IPS-NIHi11 (cell line): ENCODE data around the gene SLC22A1.
"Not testable (repeated sequence)": the region's sequence is repeated elsewhere in the genome, so short reads cannot be mapped to it uniquely, and the experiment has no call there.

Experiments
- DNase-seq: peaks from one replicate; pipeline ENCODE4 v3.0.0; 2012; ENCODE audit warnings: mixed read lengths, low spot score

The SLC22A1 gene

DNA sequence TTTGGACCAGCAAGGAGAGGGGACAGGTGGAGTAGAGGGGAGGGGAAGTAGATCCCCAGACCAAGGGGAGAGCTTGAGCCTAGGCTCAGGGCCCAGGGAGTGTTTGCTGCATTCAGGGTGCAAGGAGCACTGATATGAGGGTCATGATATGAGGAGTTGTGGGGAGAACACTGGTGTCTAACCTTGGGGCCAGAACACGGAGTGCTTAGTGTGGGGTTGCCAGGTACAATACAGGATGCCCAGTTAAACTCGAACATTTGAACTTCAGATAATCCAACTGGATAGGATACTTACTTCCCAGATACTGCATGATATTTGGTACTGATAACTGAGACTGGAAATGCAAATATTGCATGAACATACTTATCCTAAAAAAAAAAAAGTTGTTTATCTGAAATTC lies 2.4 kb downstream of the SLC22A1 start:
- DNase-seq = no peak

DNA sequence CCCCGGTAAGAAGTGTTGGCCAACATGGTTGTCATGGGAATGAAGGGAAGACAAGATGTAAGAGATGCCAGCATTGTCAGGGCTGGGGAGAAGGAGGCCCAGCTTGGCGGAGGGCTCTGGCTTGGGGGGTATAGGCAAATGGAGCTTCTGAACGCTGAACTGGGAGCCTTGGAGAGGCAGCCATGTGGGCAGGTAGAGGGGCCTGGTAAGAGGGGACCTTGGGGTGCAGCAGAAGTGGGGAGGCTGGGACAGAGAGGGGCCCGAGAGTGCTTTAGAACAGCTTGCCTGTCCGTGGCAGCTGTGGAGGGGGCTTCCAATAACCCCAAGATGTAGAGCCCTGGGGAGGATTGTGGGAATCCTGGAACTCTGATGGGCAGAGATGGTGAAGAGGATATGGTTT lies 3.0 kb downstream of the SLC22A1 start:
- no peak for DNase-seq

DNA sequence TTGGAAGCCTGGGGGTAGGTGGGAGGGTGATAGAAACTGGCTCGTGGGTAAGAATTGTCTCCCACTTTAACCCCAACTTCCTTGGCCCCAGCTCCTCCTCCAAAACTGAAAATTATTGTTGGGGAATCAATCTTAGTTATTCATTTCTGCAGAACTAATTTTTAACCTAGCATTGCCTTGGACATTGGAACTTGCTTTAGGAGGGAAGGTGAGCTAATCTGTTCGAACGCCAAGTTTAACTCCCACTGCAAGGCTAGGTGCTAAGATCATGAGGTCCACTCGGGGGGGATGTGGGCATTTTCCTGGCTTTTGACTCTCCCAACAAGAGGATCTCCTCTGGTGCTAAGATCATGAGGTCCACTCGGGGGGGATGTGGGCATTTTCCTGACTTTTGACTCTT lies 3.5 kb downstream of the SLC22A1 start:
- DNase-seq = not testable (repeated sequence)

DNA sequence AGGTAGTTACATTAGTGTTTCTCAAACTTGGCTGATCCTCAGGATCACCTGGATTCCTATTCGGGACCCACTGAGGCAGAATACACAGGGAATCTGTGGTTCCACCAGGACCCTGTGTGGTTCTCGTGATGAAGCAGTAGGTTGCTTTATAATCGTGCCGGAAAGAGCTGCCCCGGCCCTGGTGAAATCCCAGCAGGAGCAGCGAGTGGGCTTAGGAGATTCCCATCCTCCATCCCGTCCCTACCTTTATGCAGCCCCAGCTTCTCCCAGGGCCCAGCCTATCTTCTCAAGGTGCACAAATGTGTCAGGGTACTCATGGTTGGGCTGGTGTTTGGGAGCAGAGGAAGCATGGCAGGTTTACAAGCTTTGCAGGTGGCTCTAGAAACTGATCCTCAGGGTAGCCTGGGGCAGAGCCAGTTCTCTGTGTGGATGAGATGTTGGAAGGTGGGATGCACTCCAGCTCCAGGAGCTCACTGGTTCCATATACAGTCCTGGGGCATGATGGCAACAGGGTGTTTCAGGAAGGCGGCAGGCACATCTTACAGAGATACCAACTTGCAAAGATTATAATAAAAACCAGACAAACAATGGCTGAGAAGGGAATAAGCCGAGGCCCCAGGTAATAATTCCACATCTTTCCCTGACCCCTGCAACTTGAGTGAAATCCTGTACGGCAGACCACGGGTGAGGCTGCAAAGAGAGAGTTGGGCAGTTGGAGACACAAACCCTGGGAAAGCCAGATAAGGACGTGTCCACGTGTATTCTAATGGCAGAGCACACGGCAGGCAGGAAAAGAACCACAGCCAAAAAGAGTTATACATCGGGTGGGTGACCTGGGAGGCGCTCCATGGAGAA lies 5.9 kb downstream of the SLC22A1 start:
- DNase-seq = no peak

DNA sequence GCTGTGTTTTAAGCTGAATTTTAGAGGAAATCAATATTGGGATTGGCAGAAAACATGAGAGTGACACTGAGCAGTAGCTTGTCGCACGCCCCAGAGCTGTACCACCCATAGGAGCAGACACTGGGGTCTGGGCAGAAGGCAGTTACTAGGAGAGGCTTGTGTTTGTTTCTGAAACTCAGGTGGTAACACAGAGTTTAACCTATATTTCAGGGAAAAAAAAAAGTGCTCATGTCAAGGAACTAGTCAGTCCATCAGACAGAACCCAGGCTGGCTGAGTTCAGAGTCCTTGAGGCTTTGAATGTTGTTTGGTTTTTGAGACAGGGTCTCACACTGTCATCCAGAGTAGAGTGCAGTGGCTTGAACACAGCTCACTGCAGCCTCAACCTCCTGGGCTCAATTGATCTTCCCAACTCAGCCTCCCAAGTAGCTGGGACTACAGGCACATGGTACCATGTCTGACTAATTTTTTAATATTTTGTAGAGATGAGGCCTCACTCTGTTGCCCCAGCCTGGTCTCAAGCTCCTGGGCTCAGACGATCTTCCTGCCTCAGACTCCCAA lies 6.6 kb downstream of the SLC22A1 start:
- DNase-seq = no peak

DNA sequence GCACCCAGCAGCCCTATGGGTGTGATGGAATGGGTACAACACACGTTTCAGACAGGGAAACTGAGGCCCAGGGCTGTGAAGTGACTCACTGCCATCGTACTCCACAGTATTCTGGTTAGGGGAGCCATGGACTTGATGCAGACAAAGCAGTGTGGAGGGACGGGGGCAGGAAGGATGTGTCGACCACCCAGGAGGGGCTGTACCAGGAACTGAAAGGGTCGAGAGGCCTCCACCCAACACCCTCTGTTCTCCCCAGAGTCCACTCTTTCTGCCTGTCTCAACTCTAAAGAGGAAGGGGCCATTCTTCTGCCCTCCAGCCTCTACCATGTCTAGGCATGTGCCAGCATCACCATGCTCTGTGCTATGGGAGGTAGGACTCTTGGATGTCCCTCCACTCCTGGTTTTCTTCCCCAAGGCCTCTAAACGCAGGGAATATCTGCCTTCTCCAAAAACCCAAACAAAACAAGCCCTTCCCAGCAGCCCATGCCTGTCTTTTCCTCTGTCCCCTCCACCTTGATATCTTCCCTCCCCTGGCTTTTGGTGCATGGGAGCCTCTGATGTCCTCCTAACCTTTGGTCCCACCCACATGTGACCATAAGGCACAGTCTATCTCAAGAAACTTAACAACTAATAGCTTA lies 7.4 kb downstream of the SLC22A1 start:
- DNase-seq = no peak

DNA sequence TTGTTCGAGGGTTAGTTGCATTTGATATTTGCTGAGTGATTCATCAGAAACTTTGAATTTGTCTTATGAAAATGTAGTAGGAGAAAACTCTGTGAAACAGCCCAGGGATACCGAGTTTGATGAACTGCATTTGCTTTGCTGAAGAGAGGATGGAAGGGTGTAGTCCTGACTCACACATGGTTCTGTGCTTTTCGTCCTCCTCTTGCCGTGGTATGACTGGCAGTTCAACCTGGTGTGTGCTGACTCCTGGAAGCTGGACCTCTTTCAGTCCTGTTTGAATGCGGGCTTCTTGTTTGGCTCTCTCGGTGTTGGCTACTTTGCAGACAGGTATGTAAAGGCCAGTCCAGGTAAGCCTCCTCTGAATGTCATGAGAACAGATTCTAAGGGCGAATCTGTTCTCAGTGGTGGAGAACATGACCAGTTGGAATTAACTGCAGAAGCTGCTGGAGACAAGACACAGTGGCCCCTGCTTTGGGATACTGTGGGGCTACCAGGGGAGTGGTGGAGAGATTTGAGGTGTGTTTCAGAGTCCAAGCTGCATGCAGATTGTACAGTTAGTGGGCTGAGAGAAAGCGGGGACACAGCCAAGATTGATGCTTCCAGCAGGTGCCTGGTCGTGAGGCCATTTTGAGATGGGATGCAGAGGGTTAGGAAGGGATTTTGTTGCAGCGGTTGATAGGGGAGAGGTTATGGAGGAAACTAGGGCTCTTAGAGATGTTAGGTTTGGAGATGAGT lies 8.4 kb downstream of the SLC22A1 start:
- no peak for DNase-seq

DNA sequence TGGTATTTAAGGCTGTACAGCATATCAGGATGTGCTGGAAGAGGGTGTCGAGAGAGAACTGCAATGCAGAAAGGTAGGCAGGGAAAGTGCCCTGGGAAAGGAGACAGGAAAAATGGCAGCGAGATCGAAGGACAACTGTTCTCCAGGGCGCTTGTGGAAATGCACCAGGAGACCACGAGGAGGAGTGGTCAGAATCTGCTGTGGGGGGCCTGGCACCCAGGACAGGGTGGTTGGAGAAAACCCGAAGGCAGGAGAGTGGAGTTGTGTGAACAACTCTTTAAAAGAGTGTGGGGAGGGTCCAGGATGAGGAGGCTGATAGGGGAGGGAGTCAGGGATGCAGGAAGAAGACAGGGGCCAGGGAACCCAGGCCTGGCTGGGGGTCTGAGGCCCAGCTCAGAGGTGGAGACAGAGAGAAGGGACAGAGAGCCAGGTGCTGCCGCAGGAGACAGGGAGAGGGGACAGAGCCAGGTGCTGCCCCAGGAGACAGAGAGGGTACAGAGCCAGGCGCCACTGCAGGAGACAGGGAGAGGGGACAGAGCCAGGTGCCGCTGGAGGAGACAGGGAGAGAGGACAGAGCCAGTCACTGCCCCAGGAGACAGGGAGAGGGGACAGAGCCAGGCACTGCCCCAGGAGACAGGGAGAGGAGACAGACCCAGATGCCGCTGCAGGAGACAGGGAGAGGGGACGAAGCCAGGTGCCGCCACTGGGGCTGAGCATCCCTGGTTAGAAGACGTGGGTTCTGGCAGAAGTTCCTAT lies 9.3 kb downstream of the SLC22A1 start:
- no peak for DNase-seq

DNA sequence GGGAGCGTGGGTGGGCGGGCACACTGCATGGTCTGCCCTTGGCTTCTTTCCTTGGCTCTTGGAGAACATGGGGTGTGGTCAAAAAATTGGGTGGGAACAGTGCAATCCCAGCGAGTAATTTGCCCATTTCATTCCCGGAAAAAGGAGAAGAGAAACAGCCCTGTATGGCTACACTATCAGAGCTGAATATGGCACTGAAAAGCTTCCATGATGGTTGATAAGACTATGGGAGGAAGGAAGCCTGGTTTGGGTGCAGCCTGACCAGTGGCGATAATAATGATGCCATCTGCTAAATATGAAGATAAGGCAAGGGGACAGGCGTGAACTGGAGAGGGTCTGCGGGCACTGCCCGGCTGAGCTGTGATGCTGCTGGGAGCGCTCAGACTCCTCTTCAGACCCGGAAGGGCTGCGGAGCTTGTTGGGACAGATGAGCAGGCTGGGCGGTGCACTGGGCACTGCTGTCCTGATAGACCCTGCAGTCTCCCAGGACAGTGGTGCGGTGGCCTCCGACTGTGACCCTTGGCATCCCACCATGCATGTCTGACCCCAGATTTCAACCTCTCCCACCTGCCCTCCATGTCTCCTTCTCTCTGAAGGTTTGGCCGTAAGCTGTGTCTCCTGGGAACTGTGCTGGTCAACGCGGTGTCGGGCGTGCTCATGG lies 10.2 kb downstream of the SLC22A1 start:
- no peak for DNase-seq

DNA sequence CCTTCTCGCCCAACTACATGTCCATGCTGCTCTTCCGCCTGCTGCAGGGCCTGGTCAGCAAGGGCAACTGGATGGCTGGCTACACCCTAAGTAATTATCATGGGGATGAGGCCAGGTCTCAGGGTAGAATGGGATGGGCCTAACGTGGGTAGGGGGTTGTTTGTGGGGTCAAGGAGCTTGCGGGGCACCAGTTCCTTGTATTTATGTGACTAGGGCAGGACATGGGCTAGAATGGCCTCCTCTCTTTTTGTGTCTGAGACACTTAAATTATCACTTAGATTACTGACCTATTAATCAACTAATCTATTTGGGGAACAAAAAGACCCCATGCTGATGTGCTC lies 10.7 kb downstream of the SLC22A1 start:
- no peak for DNase-seq

DNA sequence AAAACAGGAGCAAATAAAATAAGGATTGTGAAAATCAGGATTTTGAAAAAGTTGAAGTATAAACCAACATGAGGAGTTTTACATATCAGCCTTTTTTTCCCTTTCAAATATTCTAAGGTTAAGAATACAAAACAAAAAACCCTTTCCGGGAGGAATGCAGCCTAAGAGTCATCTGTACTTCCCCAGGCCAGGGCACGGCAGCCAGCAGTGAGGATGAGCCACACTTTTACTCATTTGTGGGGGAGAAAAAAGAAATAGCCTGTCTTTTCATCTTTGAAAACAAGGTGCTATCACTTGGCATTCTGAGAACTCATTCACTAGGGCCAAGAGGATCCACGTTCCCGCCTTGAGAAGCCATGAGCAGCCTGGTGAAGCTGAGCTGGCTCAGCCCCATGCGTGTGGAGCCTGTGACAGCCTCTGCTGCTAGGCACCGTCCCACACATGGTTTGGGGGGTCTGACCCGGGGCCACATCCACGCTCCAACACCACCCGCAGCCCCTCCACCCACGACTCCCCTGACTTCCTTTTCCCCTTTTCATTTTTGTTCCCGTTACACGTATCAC lies 11.2 kb downstream of the SLC22A1 start:
- DNase-seq = no peak

DNA sequence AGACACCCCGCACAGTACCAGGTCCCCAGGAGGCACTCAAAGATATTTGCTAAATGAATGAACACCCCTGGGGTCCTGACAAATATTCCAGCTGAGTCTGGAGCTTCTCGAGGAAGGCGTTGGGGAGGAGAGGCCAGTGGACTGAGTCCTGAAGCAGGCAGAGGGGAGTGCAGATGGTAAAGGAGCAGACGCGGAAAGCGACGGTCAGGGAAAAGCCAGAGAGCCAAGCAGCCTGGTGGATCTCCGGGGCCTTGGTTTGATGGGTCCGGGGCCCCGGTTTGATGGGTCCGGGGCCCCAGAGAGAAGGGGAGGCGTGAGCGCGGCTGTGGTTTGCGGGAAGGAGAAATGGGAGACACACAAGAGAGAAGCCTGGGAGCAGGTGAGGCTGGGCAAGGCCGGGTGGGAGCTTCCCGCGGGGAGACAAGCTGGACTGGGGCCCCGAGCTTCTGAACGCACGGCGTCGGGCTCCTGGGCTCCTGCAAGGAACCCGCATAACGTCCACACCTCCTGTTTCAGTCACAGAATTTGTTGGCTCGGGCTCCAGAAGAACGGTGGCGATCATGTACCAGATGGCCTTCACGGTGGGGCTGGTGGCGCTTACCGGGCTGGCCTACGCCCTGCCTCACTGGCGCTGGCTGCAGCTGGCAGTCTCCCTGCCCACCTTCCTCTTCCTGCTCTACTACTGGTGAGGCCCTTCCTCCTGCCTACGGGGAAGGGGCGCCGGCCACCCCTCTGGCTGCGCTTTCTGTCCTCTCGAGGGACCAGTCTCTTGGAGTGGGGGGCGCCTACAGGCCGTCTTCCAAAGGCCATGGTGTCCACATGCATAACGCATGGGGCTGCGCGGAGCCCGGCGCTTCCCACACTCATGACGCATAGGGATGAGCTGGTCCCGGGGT lies 12.1 kb downstream of the SLC22A1 start:
- DNase-seq = no peak

DNA sequence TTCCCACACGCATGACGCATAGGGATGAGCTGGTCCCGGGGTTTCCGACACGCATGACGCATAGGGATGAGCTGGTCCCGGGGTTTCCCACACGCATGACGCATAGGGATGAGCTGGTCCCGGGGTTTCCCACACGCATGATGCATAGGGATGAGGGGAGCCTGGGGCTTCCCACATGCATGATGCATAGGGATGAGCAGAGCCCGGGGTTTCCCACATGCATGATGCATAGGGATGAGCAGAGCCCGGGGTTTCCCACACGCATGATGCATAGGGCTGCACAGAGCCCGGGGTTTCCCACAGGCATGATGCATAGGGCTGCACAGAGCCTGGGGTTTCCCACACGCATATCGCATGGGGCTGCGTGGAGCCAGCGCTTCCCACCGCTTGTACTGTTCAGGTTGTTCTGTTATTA lies 12.7 kb downstream of the SLC22A1 start:
- not testable (repeated sequence) for DNase-seq

DNA sequence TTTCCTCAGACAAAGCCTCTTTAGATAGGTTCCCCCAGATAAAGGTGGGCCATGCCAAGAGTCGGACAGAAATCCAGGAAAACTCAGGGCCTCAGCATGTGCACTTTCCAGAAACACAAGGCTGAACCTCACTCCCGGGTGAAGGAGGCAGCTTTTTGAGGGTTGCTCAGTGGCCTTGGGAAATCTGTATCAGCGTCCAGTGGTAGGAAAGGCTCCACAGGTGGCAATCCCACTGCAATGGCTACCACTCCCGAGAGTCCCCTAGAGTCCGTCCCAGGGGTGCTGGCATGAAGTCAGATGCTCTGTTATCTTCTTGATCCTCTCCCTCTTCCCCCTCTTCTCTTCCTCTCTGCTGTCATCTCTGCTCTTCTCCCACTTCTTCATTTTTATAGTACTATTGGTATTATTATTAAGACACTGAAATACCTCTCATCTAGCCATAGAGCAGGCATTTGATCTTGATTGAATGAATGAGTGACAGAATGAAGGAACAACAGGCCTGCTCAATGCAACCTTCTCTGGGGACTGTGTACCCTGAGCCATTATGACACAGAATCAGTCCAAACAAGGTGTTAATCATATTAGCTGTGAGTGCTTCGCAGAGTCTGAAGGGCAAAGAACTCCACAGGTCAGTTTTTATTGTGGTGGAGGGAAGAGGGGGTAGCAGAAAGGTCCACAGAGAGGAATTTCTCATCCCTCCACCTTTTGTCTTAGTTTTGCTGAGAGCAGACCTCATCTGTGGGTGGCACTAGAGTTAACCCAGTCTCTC lies 13.3 kb downstream of the SLC22A1 start:
- DNase-seq = no peak

DNA sequence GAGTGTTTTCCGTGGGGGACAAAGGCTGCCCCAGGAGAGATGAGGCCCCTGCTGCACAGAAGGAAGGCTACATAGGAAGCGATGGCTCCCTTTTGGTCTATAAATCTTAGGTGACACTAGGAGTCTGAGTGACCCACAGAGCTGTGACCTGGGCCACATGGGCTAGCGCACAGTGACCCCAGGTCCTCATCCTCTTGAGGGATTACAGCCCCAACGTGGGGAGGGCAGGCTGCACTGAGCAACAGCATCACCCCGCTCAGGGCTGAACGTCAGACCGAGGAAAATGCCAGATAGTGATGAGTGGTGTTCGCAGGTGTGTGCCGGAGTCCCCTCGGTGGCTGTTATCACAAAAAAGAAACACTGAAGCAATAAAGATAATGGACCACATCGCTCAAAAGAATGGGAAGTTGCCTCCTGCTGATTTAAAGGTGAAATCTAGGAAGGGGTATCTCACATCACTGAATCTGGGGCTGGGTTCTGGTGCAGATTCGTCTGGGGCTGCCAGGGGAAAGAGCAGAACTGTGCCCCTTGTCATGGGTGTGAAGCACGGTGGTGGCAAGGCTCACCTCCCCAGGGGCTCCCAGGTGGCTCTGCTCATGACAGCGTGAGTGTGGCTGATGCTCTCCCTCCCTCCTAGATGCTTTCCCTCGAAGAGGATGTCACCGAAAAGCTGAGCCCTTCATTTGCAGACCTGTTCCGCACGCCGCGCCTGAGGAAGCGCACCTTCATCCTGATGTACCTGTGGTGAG lies 14.5 kb downstream of the SLC22A1 start:
- DNase-seq = no peak

DNA sequence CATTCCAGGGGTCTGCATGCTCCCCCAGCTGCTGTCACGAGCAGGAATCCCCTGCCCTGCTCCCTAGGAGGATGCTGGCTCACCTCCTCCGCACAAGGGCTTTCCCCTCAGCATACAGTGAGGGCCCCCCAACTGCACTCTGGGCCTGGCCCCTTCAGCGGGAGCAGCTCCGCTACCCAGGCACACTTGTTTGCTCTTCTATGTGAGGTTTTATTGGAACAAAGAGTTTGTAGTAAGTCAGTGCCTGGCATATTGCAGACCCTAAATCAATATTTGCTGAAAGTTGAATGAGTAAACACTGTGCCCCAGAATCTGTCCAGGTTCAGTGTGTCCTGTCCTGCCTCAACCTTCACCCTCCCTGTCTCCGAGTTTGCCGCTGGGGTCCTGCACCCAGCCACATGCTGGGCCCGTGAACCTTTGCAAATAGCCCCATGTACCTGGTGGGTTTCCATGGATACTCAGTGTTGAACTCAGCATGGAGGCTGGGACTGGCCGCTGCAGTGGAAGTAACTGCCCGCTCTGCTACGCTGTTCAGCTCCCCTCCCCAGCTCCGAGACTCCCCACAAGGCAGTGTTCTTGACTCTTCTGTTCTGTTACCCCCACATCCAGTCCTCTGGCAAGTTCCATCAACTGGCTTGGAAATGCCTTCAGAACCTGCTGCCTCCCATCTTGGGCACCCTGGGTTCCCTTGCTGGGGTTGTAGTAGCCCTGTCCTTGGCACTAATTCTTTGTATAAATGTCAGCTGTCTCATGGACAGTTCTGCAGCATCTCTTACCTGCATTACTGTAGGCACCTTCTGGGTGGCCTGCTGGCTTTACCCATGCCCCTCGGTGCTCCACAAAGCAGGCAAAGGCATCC lies 15.7 kb downstream of the SLC22A1 start:
- DNase-seq = no peak

DNA sequence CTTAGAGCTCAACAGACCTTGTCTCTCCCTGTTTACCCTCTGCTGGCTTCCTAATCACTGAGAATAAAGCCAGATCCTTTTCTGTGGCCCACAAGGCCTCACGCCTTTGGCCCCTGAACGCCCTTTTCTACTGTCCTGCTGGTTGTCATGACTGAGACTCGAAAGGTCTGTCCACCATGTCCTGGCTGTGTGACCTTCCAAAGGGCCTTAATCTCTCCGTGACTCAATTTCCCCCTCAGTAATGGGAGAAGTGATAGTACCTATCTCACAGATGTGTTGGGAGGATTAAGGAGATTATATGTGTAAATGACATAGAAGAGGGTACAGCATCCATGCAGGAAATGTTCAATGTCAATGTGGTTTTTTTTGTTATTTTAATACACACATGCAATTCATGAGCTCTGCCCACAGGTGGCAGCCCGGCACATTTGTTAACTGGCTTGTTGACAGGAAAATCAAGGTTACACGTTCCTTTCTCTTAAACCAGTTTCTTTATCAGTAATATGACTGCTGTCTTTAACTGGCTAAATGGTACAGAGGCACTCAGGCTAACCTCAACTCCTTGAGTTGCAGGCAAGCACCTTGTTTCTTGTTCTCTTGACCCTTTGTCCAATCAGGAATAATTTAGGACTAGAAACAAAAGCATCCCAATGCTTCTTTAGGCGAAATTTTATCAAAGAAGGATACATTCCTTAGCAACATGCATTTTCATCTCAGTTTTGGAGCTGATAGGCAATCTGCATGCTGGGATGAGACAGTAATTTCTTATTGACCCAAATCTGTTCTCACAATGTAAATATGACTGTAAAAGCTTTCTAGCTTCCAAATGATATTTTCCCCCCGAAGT lies 16.6 kb downstream of the SLC22A1 start:
- peak; percentile 65 for DNase-seq
